IPS-15b (cell line): ENCODE data around the gene PCED1B.

ENCODE experiments used
- H3K27me3 ChIP-seq: one replicate; pipeline ENCODE4 v1.6.1; 2013; ENCODE audit warnings: low read length; ENCODE audit not compliant: control insufficient read depth, insufficient read depth
- H3K36me3 ChIP-seq: one replicate; pipeline ENCODE4 v1.6.1; 2013; ENCODE audit warnings: low read length; ENCODE audit not compliant: control insufficient read depth, insufficient read depth
- H3K4me1 ChIP-seq: one replicate; pipeline ENCODE4 v1.6.1; 2013; ENCODE audit warnings: mild to moderate bottlenecking, low read length; ENCODE audit not compliant: control insufficient read depth, insufficient read depth
- H3K4me3 ChIP-seq: one replicate; pipeline ENCODE4 v1.5.1; 2013; ENCODE audit warnings: low read depth, low read length
- H3K9ac ChIP-seq: one replicate; pipeline ENCODE4 v1.6.1; 2013; ENCODE audit warnings: low read depth, mild to moderate bottlenecking, low read length
- H3K9me3 ChIP-seq: one replicate; pipeline ENCODE4 v1.6.1; 2013; ENCODE audit warnings: mild to moderate bottlenecking, low read length; ENCODE audit not compliant: control insufficient read depth, insufficient read depth

Gene PCED1B, protein sequence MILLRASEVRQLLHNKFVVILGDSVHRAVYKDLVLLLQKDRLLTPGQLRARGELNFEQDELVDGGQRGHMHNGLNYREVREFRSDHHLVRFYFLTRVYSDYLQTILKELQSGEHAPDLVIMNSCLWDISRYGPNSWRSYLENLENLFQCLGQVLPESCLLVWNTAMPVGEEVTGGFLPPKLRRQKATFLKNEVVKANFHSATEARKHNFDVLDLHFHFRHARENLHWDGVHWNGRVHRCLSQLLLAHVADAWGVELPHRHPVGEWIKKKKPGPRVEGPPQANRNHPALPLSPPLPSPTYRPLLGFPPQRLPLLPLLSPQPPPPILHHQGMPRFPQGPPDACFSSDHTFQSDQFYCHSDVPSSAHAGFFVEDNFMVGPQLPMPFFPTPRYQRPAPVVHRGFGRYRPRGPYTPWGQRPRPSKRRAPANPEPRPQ

DNA sequence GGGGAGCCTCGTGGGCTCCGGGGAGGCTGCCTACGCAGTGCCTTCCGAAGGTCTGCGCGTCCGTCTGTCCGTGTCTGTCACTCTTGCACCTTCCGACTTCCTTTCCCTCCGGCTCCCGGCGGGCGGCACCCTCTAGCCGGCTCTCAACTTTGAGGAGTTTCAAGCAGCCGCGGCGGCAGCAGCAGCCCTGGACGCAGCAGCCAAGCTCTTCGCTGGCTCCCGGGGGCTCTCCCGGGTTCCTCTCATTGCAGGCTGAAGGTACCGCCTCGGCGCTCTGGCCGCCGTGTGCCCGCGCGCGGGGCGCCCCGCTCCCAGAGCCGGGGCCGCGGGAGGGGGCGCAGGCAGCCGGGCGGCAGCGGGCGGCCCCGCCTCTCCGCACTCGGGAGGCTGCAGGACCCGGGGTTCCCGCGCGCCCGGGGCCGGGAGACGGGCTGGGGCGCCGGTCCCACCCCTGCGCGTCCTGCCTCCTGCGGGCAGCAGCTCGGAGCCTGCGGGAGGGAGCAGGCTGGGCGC is at the start of gene PCED1B, which contains the start of gene AMIGO2:
Gene PCED1B (plus strand): TSS at position 154 of the 513 bp plus-strand sequence. CDS start 155,443 bp downstream, outside the sequence.
Gene AMIGO2 (minus strand): TSS at position 492 of the 513 bp plus-strand sequence. CDS start 957 bp downstream, outside the sequence.
- Histone ChIP-seq H3K9me3 (no peaks in the 10 kb centered on the region), H3K4me1 (no peaks in the 10 kb centered on the region), H3K36me3 (no peaks in the 10 kb centered on the region), H3K4me3 (peak within 1 kb of the TSS; percentile 84), H3K27me3 (peaks cover 38% of the 10 kb centered on the region), H3K9ac (peak within 1 kb of the TSS; percentile 8)

DNA sequence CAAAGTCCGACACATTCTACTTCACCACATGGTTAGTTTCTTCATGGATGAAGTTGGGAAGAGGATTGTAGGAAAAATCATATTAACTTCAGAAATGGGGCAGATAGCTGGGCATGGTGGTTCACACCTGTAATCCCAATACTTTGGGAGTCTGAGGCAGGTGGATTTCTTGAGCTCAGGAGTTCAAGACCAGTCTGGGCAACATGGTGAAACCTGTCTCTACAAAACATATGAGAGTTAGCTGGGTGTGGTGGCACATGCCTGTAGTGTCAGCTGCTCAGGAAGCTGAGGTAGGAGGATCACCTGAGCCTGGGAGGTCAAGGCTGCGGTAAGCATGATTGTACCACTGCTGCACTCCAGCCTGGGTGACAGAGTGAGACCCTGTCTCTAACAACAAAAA is 49.5 kb upstream of the PCED1B start:
- Histone ChIP-seq H3K9ac (no peak overlapping the region), H3K4me1 (peaks cover 11% of the 10 kb centered on the region), H3K27me3 (no peaks in the 10 kb centered on the region), H3K4me3 (no peak overlapping the region), H3K9me3 (no peaks in the 10 kb centered on the region), H3K36me3 (no peaks in the 10 kb centered on the region)

DNA sequence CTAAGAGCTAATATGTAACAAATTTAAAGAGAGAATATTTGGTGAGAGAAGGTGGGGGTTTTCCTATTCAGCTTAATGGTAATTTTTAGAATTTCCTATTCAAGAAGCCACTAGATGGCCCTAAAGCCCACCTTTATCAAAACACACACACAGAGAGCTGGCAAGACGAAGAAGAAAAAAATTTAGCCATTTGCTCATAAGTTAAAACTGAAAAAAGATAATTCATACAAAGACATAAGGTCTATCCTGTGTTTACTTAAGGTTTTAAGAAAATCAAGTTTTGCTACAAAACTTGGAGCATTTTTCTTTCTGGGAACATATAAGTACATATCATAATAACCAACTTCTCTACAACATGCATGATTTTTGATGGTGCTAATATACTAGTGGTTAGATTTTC is 46.8 kb upstream of the PCED1B start:
- Histone ChIP-seq H3K4me1 (peaks cover 11% of the 10 kb centered on the region), H3K9ac (no peak overlapping the region), H3K27me3 (no peaks in the 10 kb centered on the region), H3K36me3 (no peaks in the 10 kb centered on the region), H3K4me3 (no peak overlapping the region), H3K9me3 (no peaks in the 10 kb centered on the region)

DNA sequence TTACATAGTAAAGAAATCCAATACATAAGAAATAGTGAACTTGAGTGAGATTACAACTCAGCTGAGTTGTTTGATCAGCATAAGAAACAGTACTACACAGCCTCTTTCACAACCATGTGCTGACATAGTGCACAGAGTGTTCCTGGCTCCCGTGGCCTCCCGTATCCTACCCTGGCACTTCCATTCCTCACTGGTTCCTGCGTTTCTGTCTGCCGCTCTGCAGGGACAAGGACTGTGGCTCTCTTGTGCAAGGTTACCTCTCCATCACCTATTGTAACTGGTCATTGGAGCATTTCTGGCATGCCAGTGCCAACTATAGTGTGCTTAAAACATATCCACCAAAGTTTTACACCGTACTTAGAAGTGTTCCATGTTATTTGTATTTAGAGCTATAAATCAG is 46.3 kb upstream of the PCED1B start:
- Histone ChIP-seq H3K9ac (no peak overlapping the region), H3K9me3 (no peaks in the 10 kb centered on the region), H3K4me3 (no peak overlapping the region), H3K27me3 (no peaks in the 10 kb centered on the region), H3K36me3 (no peaks in the 10 kb centered on the region), H3K4me1 (peaks cover 11% of the 10 kb centered on the region)

DNA sequence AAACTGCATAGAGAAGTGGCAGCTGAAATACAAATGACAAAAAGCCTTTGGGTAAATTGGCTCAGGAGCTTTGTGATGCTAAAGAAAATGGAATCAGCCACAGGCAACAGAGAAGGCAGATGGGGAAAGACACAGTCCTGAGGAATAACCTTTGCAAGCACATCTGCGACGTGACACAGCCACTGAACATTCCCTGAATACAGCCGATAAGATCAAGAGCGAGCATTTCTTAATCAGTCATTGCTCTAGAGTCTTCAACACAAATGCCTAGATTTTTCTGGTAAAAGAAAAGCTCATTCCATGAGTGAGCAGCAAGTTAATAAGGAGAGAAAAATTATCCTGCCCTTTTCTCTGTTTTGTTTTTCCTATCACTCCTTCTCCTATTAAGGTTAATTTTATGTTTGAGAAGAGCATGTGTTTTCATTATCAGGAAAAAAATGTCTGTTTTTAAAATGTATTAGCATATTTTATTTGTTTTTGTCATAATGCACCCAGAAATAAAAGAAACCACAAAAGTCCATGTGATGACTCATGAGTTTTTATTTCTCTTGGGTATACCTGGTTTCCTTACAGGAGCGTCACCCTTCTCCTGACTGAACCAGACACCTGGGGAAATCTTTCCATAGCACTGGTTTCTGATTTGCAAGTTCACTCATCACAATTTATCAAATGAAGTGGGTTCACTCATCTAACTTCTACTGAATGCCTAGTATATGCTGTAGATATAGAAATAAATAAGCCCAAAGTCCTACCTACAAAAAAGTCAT is 45.4 kb upstream of the PCED1B start:
- peaks cover 11% of the 10 kb centered on the region for H3K4me1 ChIP-seq
- H3K9me3 ChIP-seq, result no peaks in the 10 kb centered on the region
- H3K36me3 ChIP-seq, result no peaks in the 10 kb centered on the region
- H3K9ac ChIP-seq, result no peak overlapping the region
- no peak overlapping the region for H3K4me3 ChIP-seq
- H3K27me3 ChIP-seq, result no peaks in the 10 kb centered on the region

DNA sequence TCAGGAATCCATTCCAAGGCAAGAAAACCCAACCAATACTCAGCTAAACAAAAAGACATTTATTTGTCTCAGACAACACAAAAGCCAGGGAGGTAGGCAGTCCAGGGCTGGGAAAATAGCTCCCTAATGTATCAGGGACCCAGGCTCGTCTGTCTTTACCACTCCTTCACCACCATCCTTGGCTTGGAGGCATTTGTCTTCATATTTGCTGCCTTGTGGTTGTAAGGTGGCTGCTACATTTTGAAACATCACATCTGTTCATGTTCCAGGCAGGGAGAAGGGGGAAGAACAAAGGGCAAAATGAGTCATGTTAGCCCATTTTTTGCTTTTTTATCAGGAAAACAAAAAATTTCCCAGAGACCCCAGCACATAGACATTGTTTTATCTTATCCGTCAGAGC is 44.8 kb upstream of the PCED1B start:
- Histone ChIP-seq H3K9ac (no peak overlapping the region), H3K4me1 (peaks cover 11% of the 10 kb centered on the region)

DNA sequence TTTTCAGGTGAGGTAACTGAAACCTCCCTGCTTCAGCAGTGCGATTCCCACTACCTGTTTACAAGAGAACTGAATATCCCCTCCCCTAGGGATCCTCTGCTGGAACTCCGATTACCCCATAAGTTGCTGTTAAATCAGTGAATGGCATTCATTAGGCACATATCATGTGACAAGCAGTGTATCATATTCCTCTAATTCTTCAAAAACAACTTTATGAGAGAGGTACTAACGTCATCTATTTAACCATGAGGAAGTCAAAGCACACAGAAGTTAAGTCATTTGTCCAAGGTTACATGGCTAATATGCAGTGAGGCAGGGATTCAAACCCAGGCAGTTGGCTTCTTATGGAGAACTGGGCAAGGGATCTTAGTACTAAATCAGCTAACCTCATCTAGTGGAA is 43.9 kb upstream of the PCED1B start:
- H3K4me3 ChIP-seq, result no peak overlapping the region
- peaks cover 11% of the 10 kb centered on the region for H3K4me1 ChIP-seq
- H3K9ac ChIP-seq, result no peak overlapping the region
- no peaks in the 10 kb centered on the region for H3K9me3 ChIP-seq
- no peaks in the 10 kb centered on the region for H3K36me3 ChIP-seq
- H3K27me3 ChIP-seq, result no peaks in the 10 kb centered on the region

More for the DNA sequence above, 44.8 kb upstream of the PCED1B start:
- Histone ChIP-seq H3K4me3 (no peak overlapping the region), H3K9me3 (no peaks in the 10 kb centered on the region), H3K27me3 (no peaks in the 10 kb centered on the region), H3K36me3 (no peaks in the 10 kb centered on the region)

DNA sequence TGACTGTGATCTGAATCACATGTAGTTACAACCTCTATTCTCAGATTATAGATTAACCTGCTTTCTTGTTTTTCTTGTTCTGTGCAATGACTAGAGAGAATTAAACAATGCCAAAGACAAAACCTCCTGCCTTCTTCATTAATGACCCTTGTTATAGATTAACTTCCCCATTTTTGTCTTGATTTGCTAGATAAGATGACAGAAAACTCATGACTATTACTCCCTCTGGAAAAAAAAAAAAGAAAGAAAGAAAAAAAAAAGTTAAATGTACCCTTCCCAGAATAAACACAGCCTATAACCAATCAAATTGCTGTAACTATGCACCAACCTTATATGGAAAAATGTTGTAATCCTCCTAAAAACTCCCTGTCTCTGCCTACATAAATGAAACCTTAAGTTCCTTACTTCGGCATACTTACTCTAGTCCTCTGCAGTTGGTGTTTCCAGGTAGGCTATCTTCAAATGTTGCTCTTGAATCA is 41.1 kb upstream of the PCED1B start:
- no peaks in the 10 kb centered on the region for H3K27me3 ChIP-seq
- no peaks in the 10 kb centered on the region for H3K9me3 ChIP-seq
- no peak overlapping the region for H3K4me3 ChIP-seq
- H3K36me3 ChIP-seq, result no peaks in the 10 kb centered on the region
- H3K4me1 ChIP-seq, result peaks cover 5% of the 10 kb centered on the region
- no peak overlapping the region for H3K9ac ChIP-seq

DNA sequence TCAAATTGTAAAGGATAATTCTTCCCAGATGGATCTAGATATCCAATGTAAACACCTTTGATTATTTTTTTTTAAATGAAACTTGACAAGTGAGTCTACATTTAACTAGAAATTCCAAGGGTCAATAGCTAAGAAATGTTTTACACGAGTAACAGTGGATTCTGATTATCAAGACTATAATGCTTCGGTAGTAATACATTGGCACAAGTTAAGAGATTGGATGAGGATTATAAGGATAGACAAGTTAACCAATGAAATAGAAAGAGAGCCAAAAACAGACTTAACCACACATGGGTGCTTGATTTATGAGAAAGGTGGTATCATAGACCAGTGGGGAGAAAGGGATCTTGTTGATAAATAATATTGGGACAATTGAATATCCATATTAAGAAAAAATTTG is 40.3 kb upstream of the PCED1B start:
- no peak overlapping the region for H3K9ac ChIP-seq

DNA sequence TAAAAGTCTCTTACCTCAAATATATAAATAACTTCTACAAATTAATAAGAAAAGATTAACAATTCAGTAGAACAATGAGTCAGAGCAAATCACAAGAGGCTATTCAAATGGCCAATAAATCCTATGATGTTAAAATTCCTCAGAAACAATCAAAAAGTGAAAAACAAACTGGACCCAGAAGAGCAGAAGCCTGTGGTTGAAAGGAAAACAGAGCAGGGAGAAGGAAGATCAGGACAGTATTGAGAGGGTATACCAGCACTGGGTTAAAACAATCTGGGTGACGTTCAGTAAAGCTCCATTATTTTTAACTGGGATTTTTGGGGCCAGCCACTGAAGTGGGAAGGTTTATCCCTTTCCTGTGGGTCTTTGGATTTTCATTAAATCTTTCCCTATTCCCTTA is 39.7 kb upstream of the PCED1B start:
- no peak overlapping the region for H3K4me3 ChIP-seq
- H3K27me3 ChIP-seq, result no peaks in the 10 kb centered on the region

More for the DNA sequence above, 40.3 kb upstream of the PCED1B start:
- H3K4me1 ChIP-seq, result no peaks in the 10 kb centered on the region
- no peaks in the 10 kb centered on the region for H3K27me3 ChIP-seq
- no peaks in the 10 kb centered on the region for H3K36me3 ChIP-seq
- no peak overlapping the region for H3K4me3 ChIP-seq
- no peaks in the 10 kb centered on the region for H3K9me3 ChIP-seq

DNA sequence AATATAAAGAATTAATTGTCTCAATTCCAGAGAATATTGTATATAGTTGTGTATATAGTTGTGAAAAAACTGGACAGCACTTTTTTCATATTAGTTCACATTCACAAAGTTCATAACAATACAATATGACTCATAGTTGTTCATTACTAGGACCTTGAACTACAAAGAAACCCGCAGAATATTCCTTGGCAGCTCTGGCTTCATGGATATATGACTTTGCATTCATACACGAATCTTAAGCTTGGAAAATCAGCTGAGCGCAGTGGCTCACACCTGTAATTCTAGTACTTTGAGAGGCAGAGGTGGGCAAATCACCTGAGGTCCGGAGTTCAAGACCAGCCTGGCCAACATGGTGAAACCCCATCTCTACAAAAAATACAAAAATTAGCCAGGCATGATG is 38.1 kb upstream of the PCED1B start:
- no peaks in the 10 kb centered on the region for H3K4me1 ChIP-seq
- no peak overlapping the region for H3K9ac ChIP-seq
- H3K4me3 ChIP-seq, result no peak overlapping the region
- no peaks in the 10 kb centered on the region for H3K9me3 ChIP-seq
- H3K36me3 ChIP-seq, result no peaks in the 10 kb centered on the region
- H3K27me3 ChIP-seq, result no peaks in the 10 kb centered on the region

More for the DNA sequence above, 39.7 kb upstream of the PCED1B start:
- H3K9ac ChIP-seq, result no peak overlapping the region
- H3K9me3 ChIP-seq, result no peaks in the 10 kb centered on the region
- H3K36me3 ChIP-seq, result no peaks in the 10 kb centered on the region
- H3K4me1 ChIP-seq, result no peaks in the 10 kb centered on the region
